ENCODE results near the gene GRB2.
"Not testable (repeated sequence)": the region's sequence is repeated elsewhere in the genome, so short reads cannot be mapped to it uniquely, and the experiment has no call there.

Gene GRB2

DNA sequence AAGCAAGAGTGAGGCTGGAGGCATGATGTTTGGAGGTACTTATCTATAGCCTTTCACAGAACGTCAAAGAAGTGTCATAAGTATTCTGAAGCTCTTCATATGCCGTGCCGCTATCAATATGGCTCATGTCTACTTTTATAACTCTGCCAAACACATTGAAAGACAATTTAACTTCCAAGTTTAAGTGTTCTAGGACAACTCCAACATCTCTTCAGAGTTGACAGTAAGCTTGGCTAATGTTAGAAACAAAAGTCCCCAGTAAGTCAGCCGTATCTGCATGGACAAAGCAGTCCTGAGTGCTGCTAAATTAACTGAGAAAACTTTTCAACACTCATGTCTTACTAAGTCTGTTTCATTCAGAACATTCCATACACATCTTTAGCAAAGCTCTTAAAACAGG is 32.2 kb downstream of the GRB2 start:
- Histone ChIP-seq H3K9ac (ENCODE audit: low read depth, low read length) (no peak overlapping the region), H3K9me3 (ENCODE audit: control insufficient read depth, insufficient read depth, low read length) (no peaks in the 10 kb centered on the region), H3K4me3 (ENCODE audit: low read depth, low read length) (no peak overlapping the region), H3K36me3 (ENCODE audit: control insufficient read depth, insufficient read depth, low read length) (peaks cover 4% of the 10 kb centered on the region), H3K4me1 (ENCODE audit: control insufficient read depth, insufficient read depth, low read length) (peaks cover 22% of the 10 kb centered on the region), H3K27me3 (ENCODE audit: control insufficient read depth, insufficient read depth, low read length) (no peaks in the 10 kb centered on the region)

DNA sequence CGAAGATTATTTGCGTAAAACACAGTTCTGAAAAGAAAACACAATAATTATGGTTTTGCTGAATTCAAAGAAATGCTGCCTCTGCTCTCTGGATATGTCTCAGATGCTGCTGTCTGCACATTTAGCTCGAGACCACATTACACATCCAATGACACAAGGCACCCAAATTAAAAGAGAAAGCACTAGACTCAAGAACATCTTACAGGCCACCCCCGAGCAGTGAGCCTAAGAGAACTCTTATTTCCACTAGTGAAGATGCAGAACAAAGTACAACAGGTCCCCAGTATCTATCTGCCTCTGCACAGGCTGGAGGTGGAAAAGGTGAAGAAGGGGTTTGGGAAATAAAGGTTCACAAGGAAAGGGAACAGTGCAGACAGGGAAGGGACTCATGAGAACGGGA is 33.5 kb downstream of the GRB2 start:
- Histone ChIP-seq H3K9me3 (ENCODE audit: control insufficient read depth, insufficient read depth, low read length) (no peaks in the 10 kb centered on the region), H3K36me3 (ENCODE audit: control insufficient read depth, insufficient read depth, low read length) (peaks cover 4% of the 10 kb centered on the region), H3K4me1 (ENCODE audit: control insufficient read depth, insufficient read depth, low read length) (peaks cover 22% of the 10 kb centered on the region), H3K27me3 (ENCODE audit: control insufficient read depth, insufficient read depth, low read length) (no peaks in the 10 kb centered on the region), H3K9ac (ENCODE audit: low read depth, low read length) (no peak overlapping the region), H3K4me3 (ENCODE audit: low read depth, low read length) (no peak overlapping the region)

DNA sequence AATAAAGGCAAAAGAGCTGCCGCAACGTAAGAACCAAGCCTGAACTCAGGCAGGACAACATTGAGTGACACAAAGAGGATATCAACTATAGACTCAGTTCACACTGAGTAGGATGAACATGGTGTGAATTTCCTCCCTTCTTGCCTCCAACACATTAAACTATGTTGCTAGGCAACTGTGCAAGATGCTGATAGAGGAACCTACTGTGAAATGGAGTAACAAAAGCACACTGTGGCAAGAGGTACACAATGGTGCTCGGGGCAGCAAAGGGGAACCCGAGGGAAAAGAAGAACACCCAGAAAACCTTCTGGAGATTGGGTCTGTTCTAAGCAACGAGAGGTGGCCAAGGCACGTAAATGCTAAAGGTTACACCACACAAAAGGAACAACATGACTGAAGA is 34.1 kb downstream of the GRB2 start:
- no peaks in the 10 kb centered on the region for H3K9me3 ChIP-seq (ENCODE audit: control insufficient read depth, insufficient read depth, low read length)
- peaks cover 22% of the 10 kb centered on the region for H3K4me1 ChIP-seq (ENCODE audit: control insufficient read depth, insufficient read depth, low read length)
- peaks cover 4% of the 10 kb centered on the region for H3K36me3 ChIP-seq (ENCODE audit: control insufficient read depth, insufficient read depth, low read length)
- H3K9ac ChIP-seq (ENCODE audit: low read depth, low read length) = no peak overlapping the region
- no peak overlapping the region for H3K4me3 ChIP-seq (ENCODE audit: low read depth, low read length)
- no peaks in the 10 kb centered on the region for H3K27me3 ChIP-seq (ENCODE audit: control insufficient read depth, insufficient read depth, low read length)

DNA sequence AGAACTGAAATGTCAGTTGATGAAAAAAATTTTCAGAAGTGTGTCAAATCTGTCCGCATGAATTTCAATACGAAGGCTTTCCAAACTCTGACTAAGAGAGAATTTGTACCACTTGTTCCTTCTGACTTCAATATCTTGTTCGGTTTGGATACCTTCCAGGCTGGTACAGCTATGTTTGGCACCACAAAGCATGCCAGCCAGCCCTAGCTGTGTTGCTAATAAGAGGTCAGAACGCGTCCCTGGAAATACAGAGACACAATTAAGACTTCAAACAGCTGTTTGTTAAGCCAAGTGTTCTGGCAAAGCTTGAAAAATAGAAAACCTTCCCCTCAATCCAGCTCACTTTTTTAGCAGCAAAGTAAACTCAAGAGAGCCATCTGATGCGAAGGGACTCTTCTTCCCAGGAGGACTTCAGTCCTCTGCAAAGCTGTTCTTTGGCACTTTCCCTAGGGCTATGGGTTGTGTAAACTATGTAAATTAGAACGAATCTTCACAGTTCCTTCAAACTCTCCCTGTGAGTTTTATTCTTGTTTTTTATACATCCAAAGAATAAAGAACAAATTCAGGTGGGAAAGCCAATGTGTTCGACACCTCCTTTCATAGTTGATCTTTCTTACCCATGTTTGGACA is 35.1 kb downstream of the GRB2 start:
- Histone ChIP-seq H3K4me3 (ENCODE audit: low read depth, low read length) (no peak overlapping the region), H3K36me3 (ENCODE audit: control insufficient read depth, insufficient read depth, low read length) (peaks cover 4% of the 10 kb centered on the region), H3K9ac (ENCODE audit: low read depth, low read length) (no peak overlapping the region), H3K4me1 (ENCODE audit: control insufficient read depth, insufficient read depth, low read length) (peaks cover 22% of the 10 kb centered on the region), H3K27me3 (ENCODE audit: control insufficient read depth, insufficient read depth, low read length) (no peaks in the 10 kb centered on the region), H3K9me3 (ENCODE audit: control insufficient read depth, insufficient read depth, low read length) (no peaks in the 10 kb centered on the region)

DNA sequence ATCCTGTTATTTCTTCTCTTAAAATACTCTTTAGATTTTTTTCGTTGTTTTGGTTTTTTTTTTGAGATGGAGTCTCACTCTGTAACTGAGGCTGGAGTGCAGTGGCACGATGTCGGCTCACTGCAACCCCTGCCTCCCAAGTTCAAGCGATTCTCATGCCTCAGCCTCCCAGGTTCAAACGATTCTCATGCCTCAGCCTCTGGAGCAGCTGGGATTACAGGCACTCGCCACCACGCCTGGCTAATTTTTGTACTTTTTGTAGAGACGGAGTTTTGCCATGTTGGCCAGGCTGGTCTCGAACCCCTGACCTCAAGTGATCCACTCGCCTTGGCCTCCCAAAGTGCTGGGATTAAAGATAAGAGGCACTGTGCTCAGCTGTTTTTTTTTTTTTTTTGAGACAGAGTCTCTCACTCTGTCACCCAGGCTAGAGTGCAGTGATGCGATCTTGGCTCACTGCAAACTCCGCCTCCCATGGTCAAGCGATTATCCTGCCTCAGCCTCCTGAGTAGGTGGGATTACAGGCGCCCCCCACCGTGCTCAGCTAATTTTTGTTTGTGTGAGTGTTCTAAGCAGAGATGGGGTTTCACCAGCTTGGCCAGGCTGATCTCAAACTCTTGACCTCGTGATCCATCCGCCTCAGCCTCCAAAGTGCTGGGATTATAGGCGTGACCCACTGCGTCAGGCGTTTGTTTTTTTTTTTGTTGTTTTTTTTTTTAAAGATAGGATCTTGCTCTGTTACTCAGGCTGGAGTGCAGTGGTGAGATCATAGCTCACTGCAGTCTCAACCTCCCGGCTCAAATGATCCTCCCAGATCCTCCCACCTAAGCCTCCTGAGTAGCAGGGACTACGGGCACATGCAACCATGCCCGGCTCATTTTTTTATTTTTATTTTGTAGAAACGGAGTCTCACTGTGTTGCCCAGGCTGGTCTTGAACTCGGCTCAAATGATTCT is 37.4 kb downstream of the GRB2 start:
- peaks cover 22% of the 10 kb centered on the region for H3K4me1 ChIP-seq (ENCODE audit: control insufficient read depth, insufficient read depth, low read length)
- H3K36me3 ChIP-seq (ENCODE audit: control insufficient read depth, insufficient read depth, low read length) = not testable (repeated sequence)

DNA sequence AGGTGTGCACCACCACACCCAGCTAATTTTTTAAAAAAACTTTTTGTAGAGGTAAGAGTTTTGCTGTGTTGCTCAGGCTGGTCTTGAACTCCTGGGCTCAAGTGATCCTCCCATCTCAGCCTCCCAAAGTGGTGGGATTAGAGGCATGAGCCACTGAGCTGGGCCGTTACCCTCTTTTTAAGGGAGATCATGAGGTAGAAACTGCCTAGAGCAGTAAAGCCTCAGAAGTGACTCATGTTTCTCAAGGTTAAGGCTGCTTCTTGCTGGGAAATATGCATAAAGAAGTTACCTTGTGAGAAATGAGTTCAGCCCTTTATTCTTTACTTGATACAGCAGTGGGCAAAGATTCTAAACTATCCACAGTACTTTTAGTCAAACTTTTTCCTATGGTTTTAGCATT is 38.2 kb downstream of the GRB2 start:
- Histone ChIP-seq H3K4me3 (ENCODE audit: low read depth, low read length) (no peak overlapping the region), H3K9ac (ENCODE audit: low read depth, low read length) (no peak overlapping the region), H3K9me3 (ENCODE audit: control insufficient read depth, insufficient read depth, low read length) (no peaks in the 10 kb centered on the region), H3K27me3 (ENCODE audit: control insufficient read depth, insufficient read depth, low read length) (no peaks in the 10 kb centered on the region), H3K36me3 (ENCODE audit: control insufficient read depth, insufficient read depth, low read length) (no peaks in the 10 kb centered on the region), H3K4me1 (ENCODE audit: control insufficient read depth, insufficient read depth, low read length) (peaks cover 19% of the 10 kb centered on the region)

More for the DNA sequence above, 37.4 kb downstream of the GRB2 start:
- H3K27me3 ChIP-seq (ENCODE audit: control insufficient read depth, insufficient read depth, low read length); H3K4me3 ChIP-seq (ENCODE audit: low read depth, low read length); H3K9me3 ChIP-seq (ENCODE audit: control insufficient read depth, insufficient read depth, low read length); H3K9ac ChIP-seq (ENCODE audit: low read depth, low read length): not testable (repeated sequence)

DNA sequence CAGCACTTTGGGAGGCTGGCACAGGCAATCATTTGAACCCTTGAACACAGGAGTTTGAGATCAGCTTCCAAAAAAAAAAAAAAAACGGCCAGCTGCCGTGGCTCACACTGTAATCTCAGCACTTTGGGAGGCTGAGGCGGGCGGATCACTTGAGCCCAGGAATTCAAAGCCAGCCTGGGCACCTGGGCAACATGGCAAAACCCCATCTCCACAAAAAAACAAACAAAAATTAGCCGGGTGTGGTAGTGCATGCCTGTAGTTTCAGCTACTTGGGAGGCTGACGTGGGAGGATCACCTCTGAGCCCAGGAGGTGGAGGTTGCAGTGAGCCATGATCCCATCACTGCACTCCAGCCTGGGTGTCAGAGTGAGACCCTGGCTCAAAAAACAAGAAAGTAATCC is 39.0 kb downstream of the GRB2 start:
- H3K9me3 ChIP-seq (ENCODE audit: control insufficient read depth, insufficient read depth, low read length) = no peaks in the 10 kb centered on the region
- no peak overlapping the region for H3K9ac ChIP-seq (ENCODE audit: low read depth, low read length)
- no peaks in the 10 kb centered on the region for H3K27me3 ChIP-seq (ENCODE audit: control insufficient read depth, insufficient read depth, low read length)
- no peak overlapping the region for H3K4me3 ChIP-seq (ENCODE audit: low read depth, low read length)
- H3K36me3 ChIP-seq (ENCODE audit: control insufficient read depth, insufficient read depth, low read length) = no peaks in the 10 kb centered on the region
- peaks cover 11% of the 10 kb centered on the region for H3K4me1 ChIP-seq (ENCODE audit: control insufficient read depth, insufficient read depth, low read length)

DNA sequence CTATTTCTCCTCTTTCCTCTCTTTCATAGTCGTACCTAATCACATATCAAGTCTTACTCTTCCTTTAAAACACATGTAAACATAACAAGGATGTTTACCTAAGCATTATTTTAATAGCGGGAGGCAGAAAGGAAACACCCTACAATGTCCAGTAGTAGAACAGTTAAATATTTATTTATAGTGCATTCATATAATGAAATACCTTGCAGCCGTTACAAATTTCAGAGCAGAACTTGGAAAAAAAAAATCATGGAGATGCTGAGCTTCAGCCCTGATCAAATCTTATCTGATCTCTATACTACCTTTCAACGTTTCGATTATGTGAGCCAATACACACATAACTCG is 39.6 kb downstream of the GRB2 start:
- Histone ChIP-seq H3K36me3 (ENCODE audit: control insufficient read depth, insufficient read depth, low read length) (no peaks in the 10 kb centered on the region), H3K4me1 (ENCODE audit: control insufficient read depth, insufficient read depth, low read length) (peaks cover 7% of the 10 kb centered on the region), H3K9me3 (ENCODE audit: control insufficient read depth, insufficient read depth, low read length) (no peaks in the 10 kb centered on the region), H3K4me3 (ENCODE audit: low read depth, low read length) (no peak overlapping the region), H3K27me3 (ENCODE audit: control insufficient read depth, insufficient read depth, low read length) (no peaks in the 10 kb centered on the region), H3K9ac (ENCODE audit: low read depth, low read length) (no peak overlapping the region)

DNA sequence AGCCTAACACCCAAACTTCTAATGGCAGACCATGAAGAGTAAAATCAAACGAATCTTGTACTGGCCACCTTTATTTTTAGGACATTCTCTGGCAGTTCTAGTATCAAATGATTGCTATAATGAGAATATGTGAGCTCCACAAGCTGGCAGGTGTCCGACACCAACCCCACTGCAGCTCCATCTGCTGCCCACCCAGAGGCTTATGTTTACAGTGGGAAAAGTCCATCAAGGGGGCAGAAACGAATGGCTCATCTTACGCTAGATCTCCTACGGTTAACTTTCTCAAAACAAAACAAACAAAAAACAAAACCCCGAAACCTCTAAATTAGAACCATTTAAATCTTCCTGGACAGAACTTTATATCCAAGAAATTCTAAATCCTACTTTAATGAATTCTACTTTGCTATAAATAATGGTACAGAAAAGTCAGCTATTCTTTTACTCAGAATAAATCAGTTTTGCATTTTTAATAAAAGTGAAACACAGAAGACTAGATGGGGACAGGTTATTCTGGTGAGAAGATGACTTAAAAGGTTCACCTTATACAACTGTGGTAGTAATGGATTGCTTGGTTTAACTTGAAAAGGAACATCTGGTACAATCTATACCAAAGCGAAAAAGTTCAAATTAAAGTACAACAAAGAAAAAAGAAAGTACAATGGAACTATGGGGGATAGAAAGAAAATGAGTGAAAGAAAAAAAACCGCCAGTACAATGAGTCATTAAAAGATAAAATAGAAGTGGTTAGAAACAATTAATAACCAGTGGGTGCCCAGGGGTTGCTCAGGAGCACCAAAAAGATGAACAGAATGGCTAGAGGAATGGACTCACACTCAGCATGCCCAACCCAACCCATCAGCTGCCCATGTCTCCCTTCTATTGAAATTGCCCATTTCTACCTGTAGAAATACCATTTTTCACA is 40.2 kb downstream of the GRB2 start:
- Histone ChIP-seq H3K4me1 (ENCODE audit: control insufficient read depth, insufficient read depth, low read length) (peaks cover 1% of the 10 kb centered on the region), H3K27me3 (ENCODE audit: control insufficient read depth, insufficient read depth, low read length) (no peaks in the 10 kb centered on the region), H3K9me3 (ENCODE audit: control insufficient read depth, insufficient read depth, low read length) (no peaks in the 10 kb centered on the region), H3K9ac (ENCODE audit: low read depth, low read length) (no peak overlapping the region), H3K36me3 (ENCODE audit: control insufficient read depth, insufficient read depth, low read length) (no peaks in the 10 kb centered on the region), H3K4me3 (ENCODE audit: low read depth, low read length) (no peak overlapping the region)

DNA sequence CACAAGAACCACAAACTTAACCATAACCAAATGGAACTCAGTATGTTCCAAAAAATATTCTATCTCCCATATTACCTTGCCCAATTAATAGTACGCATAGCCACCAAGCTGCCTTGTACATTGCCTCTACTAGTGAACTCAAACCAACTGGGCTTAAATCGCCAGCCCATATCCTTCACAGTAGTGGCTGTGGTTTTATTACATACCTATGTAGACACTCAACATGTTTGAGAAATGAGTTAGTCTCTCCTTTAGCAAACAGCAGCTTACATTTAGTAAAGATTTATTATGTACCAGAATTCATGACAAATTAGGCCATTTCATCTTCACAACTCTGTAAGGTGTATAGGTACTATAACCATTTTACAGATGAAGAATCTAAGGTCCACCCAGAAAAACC is 41.4 kb downstream of the GRB2 start:
- Histone ChIP-seq H3K4me1 (ENCODE audit: control insufficient read depth, insufficient read depth, low read length) (no peaks in the 10 kb centered on the region), H3K27me3 (ENCODE audit: control insufficient read depth, insufficient read depth, low read length) (no peaks in the 10 kb centered on the region), H3K36me3 (ENCODE audit: control insufficient read depth, insufficient read depth, low read length) (no peaks in the 10 kb centered on the region), H3K9ac (ENCODE audit: low read depth, low read length) (no peak overlapping the region), H3K4me3 (ENCODE audit: low read depth, low read length) (no peak overlapping the region), H3K9me3 (ENCODE audit: control insufficient read depth, insufficient read depth, low read length) (no peaks in the 10 kb centered on the region)

DNA sequence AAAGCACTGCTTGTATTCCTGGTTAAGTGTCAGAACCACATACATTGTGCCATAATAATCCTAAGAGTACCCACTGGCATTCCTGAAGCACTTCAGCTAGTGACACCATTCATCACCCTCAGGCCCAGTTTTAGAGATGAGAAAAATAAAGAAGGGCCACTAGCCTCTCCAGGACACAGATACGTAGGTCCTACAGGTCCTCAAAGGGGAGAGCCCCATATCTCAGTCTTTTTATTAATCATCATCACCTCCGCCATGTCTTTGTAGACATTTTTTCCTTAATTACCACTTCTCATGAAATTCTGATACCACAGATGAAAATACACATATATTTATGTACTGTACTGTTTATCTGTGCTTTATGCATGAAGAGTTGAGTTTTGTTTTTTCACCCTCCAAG is 43.5 kb downstream of the GRB2 start:
- Histone ChIP-seq H3K4me3 (ENCODE audit: low read depth, low read length) (no peak overlapping the region), H3K36me3 (ENCODE audit: control insufficient read depth, insufficient read depth, low read length) (no peaks in the 10 kb centered on the region), H3K27me3 (ENCODE audit: control insufficient read depth, insufficient read depth, low read length) (no peaks in the 10 kb centered on the region), H3K9ac (ENCODE audit: low read depth, low read length) (no peak overlapping the region), H3K9me3 (ENCODE audit: control insufficient read depth, insufficient read depth, low read length) (no peaks in the 10 kb centered on the region), H3K4me1 (ENCODE audit: control insufficient read depth, insufficient read depth, low read length) (no peaks in the 10 kb centered on the region)
